Lower lobe of right lung (tissue), 2 donors: ENCODE measurements around the gene OSBP. TPM values are rescaled to one million over a fixed set of nuclear protein-coding genes. Genes with fewer than 3 reads are reported as not detected.

Source experiments
- ATAC-seq, 2 donors: fragments of 200-7000 bp; cut with Tn5 transposase; one replicate each; pipeline ENCODE4 v1.9.1; 2020 to 2022; ENCODE audit warnings: mild to moderate bottlenecking in 2 of 2, moderate library complexity in 2 of 2
- DNase-seq: peaks from one replicate; pipeline ENCODE4 v3.0.0-alpha.2; 2020
- H3K27ac ChIP-seq: fragments of 200-600 bp; one replicate; pipeline ENCODE4 v1.8.0; 2022
- H3K27me3 ChIP-seq: fragments of 200-600 bp; one replicate; pipeline ENCODE4 v1.8.0; 2022; ENCODE audit warnings: low read depth
- H3K36me3 ChIP-seq: fragments of 200-600 bp; one replicate; pipeline ENCODE4 v1.8.0; 2022; ENCODE audit warnings: mild to moderate bottlenecking
- H3K4me1 ChIP-seq: fragments of 200-600 bp; one replicate; pipeline ENCODE4 v1.8.0; 2022
- H3K4me3 ChIP-seq: fragments of 200-600 bp; one replicate; pipeline ENCODE4 v1.8.0; 2022; ENCODE audit warnings: mild to moderate bottlenecking
- H3K9me3 ChIP-seq: fragments of 200-600 bp; one replicate; pipeline ENCODE4 v1.8.0; 2022
- CTCF ChIP-seq: fragments of 200-600 bp; IDR thresholded peaks from one replicate; pipeline ENCODE4 v1.8.0; 2022; ENCODE audit warnings: antibody characterized with exemption, mild to moderate bottlenecking
- intact Hi-C: fragments of 100-400 bp; cut with DNase I; formaldehyde crosslinking; loops from one replicate; pipeline ENCODE4 v1.11.0; 2022
- total RNA-seq: library from RNA; stranded (reverse); fragmentation: NEBNext Ultra II Directional; extraction: Animal tissue kit (Norgen Biotek cat#: 25700); gene quantifications from one replicate; pipeline ENCODE4 v1.2.1, GENCODE V29; 2021
- donor health status: DM: no; HTN: yes; CAD: no; lungs with severe emphysema.

The OSBP gene
- total RNA-seq, 1 donor from 2014 or later = 37.7 TPM

- intact Hi-C loops = no loop called here
- Histone ChIP-seq H3K36me3 (peaks cover 89% of the 10 kb centered on the region), H3K9me3 (no peaks in the 10 kb centered on the region), H3K27me3 (no peaks in the 10 kb centered on the region), H3K27ac (no peak overlapping the region), H3K4me3 (no peak overlapping the region), H3K4me1 (no peaks in the 10 kb centered on the region)
- ATAC-seq = no peak
- no peak for DNase-seq
- TF ChIP-seq CTCF = no peak
Measured at GRCh38 chr11:59578369-59578768, 37.2 kb downstream of the OSBP start.

GRCh38 chr11:59575505-59575904, 40.1 kb downstream of the OSBP start:
- Histone ChIP-seq H3K4me3 (no peak overlapping the region), H3K4me1 (no peaks in the 10 kb centered on the region), H3K27me3 (no peaks in the 10 kb centered on the region), H3K36me3 (peaks cover 63% of the 10 kb centered on the region), H3K27ac (no peak overlapping the region), H3K9me3 (no peaks in the 10 kb centered on the region)
- intact Hi-C loops = no loop called here
- ATAC-seq = no peak
- TF ChIP-seq CTCF = no peak
- no peak for DNase-seq

- Histone ChIP-seq H3K9me3 (no peaks in the 10 kb centered on the region), H3K4me1 (no peaks in the 10 kb centered on the region), H3K27ac (no peak overlapping the region), H3K4me3 (no peak overlapping the region), H3K36me3 (peaks cover 59% of the 10 kb centered on the region), H3K27me3 (no peaks in the 10 kb centered on the region)
- no peak for TF ChIP-seq CTCF
- no peak for ATAC-seq
- intact Hi-C loops = no loop called here
- DNase-seq = no peak
Measured at GRCh38 chr11:59574932-59575502, 40.6 kb downstream of the OSBP start.

- Histone ChIP-seq H3K4me1 (no peaks in the 10 kb centered on the region), H3K27ac (no peak overlapping the region), H3K9me3 (no peaks in the 10 kb centered on the region), H3K36me3 (peaks cover 53% of the 10 kb centered on the region), H3K4me3 (no peak overlapping the region), H3K27me3 (no peaks in the 10 kb centered on the region)
- ATAC-seq (no peak), DNase-seq (no peak)
- no peak for TF ChIP-seq CTCF
- intact Hi-C loops = no loop called here
Measured at GRCh38 chr11:59574467-59574866, 41.1 kb downstream of the OSBP start.

GRCh38 chr11:59573216-59573615, 42.4 kb downstream of the OSBP start:
- intact Hi-C loops = no loop called here
- no peak overlapping the region for H3K27ac ChIP-seq

More at GRCh38 chr11:59573216-59573615, 42.4 kb downstream of the OSBP start:
- DNase-seq (no peak), ATAC-seq (no peak)
- peaks cover 41% of the 10 kb centered on the region for H3K36me3 ChIP-seq
- H3K4me3 ChIP-seq = no peak overlapping the region
- no peak for TF ChIP-seq CTCF
- no peaks in the 10 kb centered on the region for H3K27me3 ChIP-seq
- H3K4me1 ChIP-seq = no peaks in the 10 kb centered on the region
- no peaks in the 10 kb centered on the region for H3K9me3 ChIP-seq
